Right ventricle myocardium inferior (tissue), 1 donor: ENCODE results near the gene TMIE. TPM values are rescaled to one million over a fixed set of nuclear protein-coding genes. Genes with fewer than 3 reads are reported as not detected.

Experiments used
- ATAC-seq: fragments of 200-7000 bp; cut with Tn5 transposase; one replicate; pipeline ENCODE4 v1.9.1; 2020; ENCODE audit warnings: mild to moderate bottlenecking, moderate library complexity
- DNase-seq: peaks from one replicate; pipeline ENCODE4 v3.0.0; 2021; ENCODE audit errors: missing footprints
- intact Hi-C: fragments of 100-400 bp; cut with DNase I; formaldehyde crosslinking; loops from one replicate; pipeline ENCODE4 v1.11.0; 2022
- total RNA-seq: library from RNA; stranded (reverse); fragmentation: NEBNext Ultra II Directional; extraction: Animal tissue kit (Norgen Biotek cat#: 25700); gene quantifications from one replicate; pipeline ENCODE4 v1.2.1, GENCODE V29; 2021
- donor health status: DM: no; HTN: yes; CAD: no; lungs with severe emphysema.

The TMIE gene
- total RNA-seq, 1 donor from 2014 or later: 0.89 TPM

DNA sequence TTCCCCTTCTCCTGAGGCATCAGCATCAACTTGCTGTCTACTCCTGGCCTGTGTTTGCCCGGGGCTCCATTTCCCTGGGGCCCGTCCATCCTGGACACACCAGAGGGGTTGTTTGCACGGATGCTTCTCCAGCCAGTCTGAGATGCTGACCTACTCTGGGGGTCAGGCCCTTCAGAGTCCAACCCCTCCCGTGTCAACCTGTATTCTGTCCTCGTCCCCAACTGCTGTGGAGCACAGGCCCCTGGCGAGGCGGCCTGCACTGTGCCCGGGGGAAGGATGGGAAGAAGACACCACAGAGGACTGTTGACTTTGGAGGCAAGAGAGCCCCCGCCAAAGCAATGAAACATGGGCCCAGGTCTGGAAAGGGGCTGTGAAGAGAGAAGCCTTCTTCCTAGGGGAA lies 33.5 kb upstream of the TMIE start:
- ATAC-seq: no peak
- peak; percentile 28 for DNase-seq
- intact Hi-C loops: no loop called here

DNA sequence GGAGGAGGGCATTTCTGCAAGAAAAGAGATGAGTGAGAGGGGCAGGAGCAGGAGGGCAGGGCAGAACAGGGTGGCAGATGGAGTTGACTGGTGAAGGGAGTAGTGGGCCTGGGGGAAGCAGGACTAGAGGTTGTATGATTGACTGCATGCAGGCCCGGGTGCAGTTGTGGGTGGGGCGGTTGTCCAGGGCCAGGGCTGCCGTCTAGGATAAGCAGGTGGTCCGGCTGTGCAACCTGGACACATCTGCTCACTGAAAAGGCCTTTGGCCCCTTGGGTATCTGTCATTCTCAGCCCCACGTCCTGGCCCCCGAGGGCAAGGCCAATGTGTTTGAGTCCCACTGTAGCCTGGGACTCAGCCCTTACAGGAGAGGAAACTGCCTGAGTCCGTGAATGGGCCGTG lies 33.1 kb upstream of the TMIE start:
- intact Hi-C loops: no loop called here
- ATAC-seq (no peak), DNase-seq (peak; percentile 54)

DNA sequence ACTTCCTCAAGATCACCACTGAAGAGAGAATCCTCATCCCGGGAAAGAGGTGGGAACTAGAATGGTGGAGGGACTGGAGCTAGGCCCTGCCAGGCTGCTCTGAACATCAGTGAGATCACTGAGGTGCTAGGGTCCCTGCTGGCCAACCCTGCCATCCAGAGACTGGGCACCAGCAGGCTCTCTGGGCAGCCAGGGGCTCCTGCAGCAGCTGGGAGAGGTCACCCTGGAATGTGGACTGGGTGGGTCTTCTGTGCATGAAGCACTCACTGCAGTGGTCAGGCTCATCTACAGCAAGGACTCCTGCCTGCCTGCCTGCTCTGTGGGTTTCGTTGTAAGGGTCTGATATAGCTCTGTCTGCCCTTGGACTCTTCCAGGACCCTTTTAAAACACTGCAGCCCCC lies 32.6 kb upstream of the TMIE start:
- DNase-seq: peak; percentile 40
- intact Hi-C loops: no loop called here
- no peak for ATAC-seq

- no peak for ATAC-seq
- DNase-seq: no peak
- intact Hi-C loops: no loop called here
These were observed 31.8 kb upstream of the TMIE start for GRCh38 chr3:46669191-46669999.

GRCh38 chr3:46670000-46670890 lies 30.9 kb upstream of the TMIE start:
- ATAC-seq (no peak), DNase-seq (peak; percentile 25)
- intact Hi-C loops: no loop called here

GRCh38 chr3:46670891-46671427 lies 30.2 kb upstream of the TMIE start:
- ATAC-seq: no peak
- intact Hi-C loops: no loop called here
- peak; percentile 27 for DNase-seq

DNA sequence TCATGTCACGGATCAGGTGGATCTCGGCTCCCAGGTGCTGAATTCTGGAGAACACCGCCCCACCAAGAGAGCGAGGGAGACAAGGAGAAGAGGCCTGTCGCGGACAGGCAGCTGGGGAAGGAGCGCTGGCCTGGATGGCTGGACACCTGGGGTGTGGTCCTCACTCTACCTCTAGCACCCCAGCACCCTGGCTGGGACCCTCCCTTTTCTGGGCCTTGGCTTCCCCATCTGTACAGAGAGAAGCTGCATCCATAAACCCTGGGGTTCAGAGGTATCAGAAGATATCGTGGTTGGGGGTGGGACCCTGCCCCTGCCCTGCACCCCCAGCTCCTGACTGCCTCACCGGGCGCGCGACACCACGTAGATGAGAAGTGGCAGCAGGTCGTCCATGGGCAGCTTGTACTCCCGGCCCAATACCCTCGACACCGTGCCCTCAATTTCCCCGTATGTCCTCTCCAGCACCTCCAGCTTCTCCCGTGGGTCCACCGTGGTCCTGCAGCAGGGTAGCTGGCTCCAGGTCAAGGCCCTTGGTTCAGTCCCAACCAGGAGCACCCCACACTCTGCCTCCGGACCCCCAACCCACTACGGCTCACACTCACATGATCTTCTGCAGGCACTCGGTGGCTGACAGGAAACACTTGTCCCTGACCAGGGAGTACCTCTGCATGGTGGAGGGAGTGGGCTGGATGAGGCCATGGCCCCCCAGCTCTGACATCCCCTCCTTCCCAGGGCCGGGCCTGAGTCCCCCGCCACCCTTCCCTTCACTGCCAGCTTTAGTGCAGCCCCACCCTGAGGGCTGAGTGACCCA lies 29.4 kb upstream of the TMIE start:
- intact Hi-C loops: no loop called here
- ATAC-seq (no peak), DNase-seq (peak; percentile 56)

GRCh38 chr3:46672349-46672695 lies 28.9 kb upstream of the TMIE start:
- ATAC-seq: no peak
- intact Hi-C loops: no loop called here

DNA sequence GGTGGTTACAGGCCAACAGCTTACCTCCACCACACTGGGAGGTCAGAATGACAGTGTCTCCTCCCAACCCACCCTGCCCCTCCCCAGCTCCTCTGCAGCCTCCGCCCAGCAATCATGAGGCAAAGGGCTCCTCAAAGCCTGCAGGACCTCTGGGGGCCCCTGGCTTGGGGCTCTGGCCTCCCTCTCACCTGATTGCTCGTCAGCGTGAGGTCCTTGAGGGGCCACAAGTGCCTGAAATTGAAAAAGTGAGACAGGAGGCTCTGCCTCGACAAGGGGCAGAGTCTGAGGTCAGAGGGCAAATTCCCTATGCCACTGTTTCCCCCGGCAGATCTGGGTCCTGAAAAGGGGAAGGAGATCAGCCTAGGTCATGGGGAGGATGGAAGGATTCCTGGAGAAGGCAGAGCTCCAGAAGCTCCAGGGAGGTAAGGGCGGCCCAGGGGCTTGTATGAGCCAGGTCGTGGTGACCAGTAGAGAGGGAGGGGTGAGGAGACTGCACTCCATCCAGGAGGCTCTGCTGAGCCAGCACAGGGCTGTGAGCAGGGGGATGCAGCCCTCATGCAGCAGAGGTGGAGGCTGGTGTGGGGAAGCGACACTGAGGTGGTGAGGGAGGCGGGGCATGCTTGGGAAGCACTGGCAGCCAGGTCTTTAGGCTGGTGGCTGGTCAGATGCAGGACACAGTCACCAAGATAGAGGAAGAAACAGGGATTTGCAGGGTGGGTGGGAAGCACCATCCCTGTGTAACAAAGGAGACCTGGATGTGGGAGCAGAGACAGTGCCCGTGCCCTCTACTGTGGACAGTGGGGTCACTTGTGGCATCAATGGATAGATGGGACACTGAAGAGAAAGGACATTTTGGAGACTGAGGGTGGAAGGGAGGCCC lies 27.8 kb upstream of the TMIE start:
- DNase-seq: peak; percentile 45
- no peak for ATAC-seq
- intact Hi-C loops: no loop called here

More at GRCh38 chr3:46672349-46672695, 28.9 kb upstream of the TMIE start:
- DNase-seq: no peak

- ATAC-seq: no peak
- peak; percentile 56 for DNase-seq
- intact Hi-C loops: no loop called here
These were observed 27.0 kb upstream of the TMIE start for GRCh38 chr3:46674031-46674845.

DNA sequence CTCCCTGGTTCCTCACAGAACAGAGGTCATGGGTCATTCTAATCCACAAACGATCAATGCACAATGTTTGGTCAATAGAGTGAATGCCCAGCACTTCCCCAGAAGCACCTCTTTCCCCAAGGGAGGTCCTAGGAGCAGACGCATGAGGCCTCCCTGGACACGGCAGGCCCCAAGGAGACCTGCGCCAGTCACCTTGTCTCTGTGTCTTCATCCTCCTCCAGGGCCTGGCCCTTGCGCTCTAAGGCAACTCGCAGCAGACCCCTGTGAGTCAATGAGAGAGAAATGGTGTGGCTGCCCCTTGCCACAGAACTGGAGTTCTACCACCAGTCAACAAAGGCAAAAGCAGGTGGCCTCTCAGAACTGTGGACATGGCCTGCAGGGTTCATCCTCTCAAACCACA lies 25.8 kb upstream of the TMIE start:
- no peak for ATAC-seq
- DNase-seq: peak; percentile 62
- intact Hi-C loops: no loop called here

DNA sequence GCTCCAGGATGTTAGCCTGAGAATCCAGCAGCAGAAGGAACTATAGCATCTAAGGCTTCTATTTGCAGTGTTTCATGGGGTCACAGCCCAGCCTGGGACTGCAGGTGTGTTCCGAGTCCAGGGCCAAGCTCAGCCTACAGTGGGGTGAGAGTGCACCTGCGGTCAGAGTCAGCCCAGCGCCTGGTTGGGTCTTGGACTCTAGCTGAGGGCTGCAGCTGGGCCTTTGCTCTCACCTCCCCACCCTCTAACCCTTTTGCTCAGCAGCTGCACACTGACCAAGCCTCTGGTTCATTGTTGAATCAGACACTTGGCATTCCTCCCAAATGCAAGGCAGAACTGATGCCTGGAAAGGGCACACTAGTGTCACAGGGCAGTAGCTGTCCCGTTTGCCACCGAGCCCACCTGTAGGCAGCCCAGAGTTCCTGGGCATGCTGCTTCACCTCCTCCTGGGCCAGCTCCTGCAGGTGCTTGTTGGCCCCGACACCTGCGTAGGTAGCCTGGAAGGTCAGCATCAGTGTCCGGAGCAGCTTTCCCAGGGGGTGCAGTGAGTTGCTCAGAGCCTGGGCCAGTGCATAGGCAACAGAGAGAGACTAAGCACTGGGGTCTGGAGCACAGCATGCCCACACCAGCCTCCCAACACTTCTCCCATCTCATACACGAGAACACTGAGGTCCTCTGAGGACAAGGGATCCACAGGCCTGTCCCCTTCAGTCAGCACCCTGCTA lies 25.2 kb upstream of the TMIE start:
- ATAC-seq (no peak), DNase-seq (peak; percentile 48)
- intact Hi-C loops: no loop called here

DNA sequence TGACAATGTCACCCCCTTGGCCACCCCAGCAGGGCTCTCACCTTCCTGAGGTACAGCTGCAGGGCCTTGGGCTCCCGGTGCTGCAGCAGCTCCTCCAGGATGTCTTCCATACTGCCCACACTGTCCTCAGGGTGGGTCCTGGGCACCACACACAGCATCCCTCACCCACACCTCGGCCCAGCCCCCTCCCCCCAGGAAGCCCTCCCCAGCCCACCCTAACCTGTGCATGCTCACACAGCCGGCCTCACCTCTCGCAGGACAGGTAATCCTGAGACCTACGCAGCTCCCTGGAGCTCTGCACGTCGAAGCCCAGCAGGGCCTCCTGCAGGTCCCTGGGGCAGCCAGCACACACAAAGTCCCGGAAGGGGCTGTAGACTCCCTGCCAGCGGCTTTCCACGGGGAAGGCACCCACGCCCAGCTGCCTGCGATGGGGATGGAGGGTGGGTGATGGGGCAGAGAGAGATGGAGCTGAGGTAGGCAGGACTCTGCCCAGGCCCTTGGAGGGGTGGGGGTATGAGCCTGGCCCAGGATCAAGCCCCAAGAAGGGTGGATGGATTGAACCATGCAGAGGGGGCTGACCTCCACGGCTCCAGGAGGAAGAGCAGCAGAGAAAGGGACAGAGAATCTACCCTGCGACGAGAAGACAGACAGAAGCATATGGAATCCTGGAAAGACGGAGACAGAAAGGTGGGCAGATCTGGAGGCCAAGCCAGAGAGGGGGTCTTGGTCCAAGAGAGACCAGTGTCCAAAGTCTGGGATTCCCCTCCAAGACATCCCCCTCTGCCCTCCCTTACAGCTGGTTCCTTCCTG lies 24.4 kb upstream of the TMIE start:
- ATAC-seq: no peak
- intact Hi-C loops: no loop called here
- DNase-seq: peak; percentile 53

- intact Hi-C loops: no loop called here
- ATAC-seq (peak; percentile 78), DNase-seq (peak; percentile 88)
These were observed 23.8 kb upstream of the TMIE start for GRCh38 chr3:46677411-46677726.

GRCh38 chr3:46678280-46678679 lies 22.9 kb upstream of the TMIE start:
- ATAC-seq (no peak), DNase-seq (peak; percentile 41)
- intact Hi-C loops: no loop called here

DNA sequence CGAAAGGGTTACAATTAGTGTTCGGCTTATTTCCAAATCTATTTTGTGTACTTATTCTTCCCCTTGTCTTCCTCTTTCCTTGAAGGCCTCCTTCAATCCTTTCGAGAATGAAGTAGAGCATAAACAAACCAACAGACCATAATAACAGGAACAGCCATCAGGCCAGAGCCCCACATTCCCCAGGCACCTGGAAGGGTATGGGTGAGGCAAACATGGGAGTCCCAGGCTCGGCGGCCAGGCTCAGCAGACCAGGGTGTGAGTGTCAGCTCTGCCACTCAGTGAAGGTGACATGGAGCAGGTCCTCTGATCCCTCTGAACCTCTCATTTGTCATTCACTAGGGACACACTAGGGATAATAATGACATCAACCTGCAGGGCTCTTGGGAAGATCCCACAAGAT lies 21.5 kb upstream of the TMIE start:
- intact Hi-C loops: no loop called here
- no peak for ATAC-seq

More for the DNA sequence above, 21.5 kb upstream of the TMIE start:
- DNase-seq: no peak
